Measurements from ENCODE around the gene MAS1. TPM values are rescaled to one million over a fixed set of nuclear protein-coding genes. Genes with fewer than 3 reads are reported as not detected.

Gene MAS1
- total RNA-seq, 1 donor from 2014 or later: not detected

GRCh38 chr6:159871906-159872305, 18.9 kb upstream of the MAS1 start:
- peaks cover 4% of the 10 kb centered on the region for H3K36me3 Mint-ChIP-seq (ENCODE audit: unreplicated experiment)
- H3K27ac Mint-ChIP-seq (ENCODE audit: unreplicated experiment): no peak overlapping the region
- no peak for TF ChIP-seq CTCF (IDR thresholded peaks at IDR 0.05; ENCODE audit: partially characterized antibody, unreplicated experiment)
- DNase-seq: no peak
- H3K4me1 Mint-ChIP-seq (ENCODE audit: low read depth, unreplicated experiment): no peaks in the 10 kb centered on the region
- peaks cover 4% of the 10 kb centered on the region for H3K27me3 Mint-ChIP-seq (ENCODE audit: unreplicated experiment)
- H3K4me3 Mint-ChIP-seq (ENCODE audit: unreplicated experiment): no peak overlapping the region
- H3K9me3 Mint-ChIP-seq (ENCODE audit: unreplicated experiment): no peaks in the 10 kb centered on the region

- Mint-ChIP-seq H3K36me3 (ENCODE audit: unreplicated experiment) (no peaks in the 10 kb centered on the region), H3K4me3 (ENCODE audit: unreplicated experiment) (no peak overlapping the region), H3K27ac (ENCODE audit: unreplicated experiment) (no peak overlapping the region), H3K4me1 (ENCODE audit: low read depth, unreplicated experiment) (no peaks in the 10 kb centered on the region), H3K9me3 (ENCODE audit: unreplicated experiment) (no peaks in the 10 kb centered on the region), H3K27me3 (ENCODE audit: unreplicated experiment) (peaks cover 3% of the 10 kb centered on the region)
- TF ChIP-seq CTCF (IDR thresholded peaks at IDR 0.05; ENCODE audit: partially characterized antibody, unreplicated experiment): no peak
- DNase-seq: no peak
Observed at GRCh38 chr6:159874435-159874834, 16.4 kb upstream of the MAS1 start.

- no peaks in the 10 kb centered on the region for H3K9me3 Mint-ChIP-seq (ENCODE audit: unreplicated experiment)
- no peak overlapping the region for H3K4me3 Mint-ChIP-seq (ENCODE audit: unreplicated experiment)
- H3K27me3 Mint-ChIP-seq (ENCODE audit: unreplicated experiment): peaks cover 3% of the 10 kb centered on the region
- no peak for DNase-seq
- no peak overlapping the region for H3K27ac Mint-ChIP-seq (ENCODE audit: unreplicated experiment)
- no peak for TF ChIP-seq CTCF (IDR thresholded peaks at IDR 0.05; ENCODE audit: partially characterized antibody, unreplicated experiment)
- no peaks in the 10 kb centered on the region for H3K36me3 Mint-ChIP-seq (ENCODE audit: unreplicated experiment)
- H3K4me1 Mint-ChIP-seq (ENCODE audit: low read depth, unreplicated experiment): no peaks in the 10 kb centered on the region
Observed at GRCh38 chr6:159875194-159875593, 15.6 kb upstream of the MAS1 start.

- no peaks in the 10 kb centered on the region for H3K9me3 Mint-ChIP-seq (ENCODE audit: unreplicated experiment)
- H3K4me3 Mint-ChIP-seq (ENCODE audit: unreplicated experiment): no peak overlapping the region
- no peaks in the 10 kb centered on the region for H3K4me1 Mint-ChIP-seq (ENCODE audit: low read depth, unreplicated experiment)
- no peak for TF ChIP-seq CTCF (IDR thresholded peaks at IDR 0.05; ENCODE audit: partially characterized antibody, unreplicated experiment)
- H3K27me3 Mint-ChIP-seq (ENCODE audit: unreplicated experiment): no peaks in the 10 kb centered on the region
- H3K36me3 Mint-ChIP-seq (ENCODE audit: unreplicated experiment): no peaks in the 10 kb centered on the region
- H3K27ac Mint-ChIP-seq (ENCODE audit: unreplicated experiment): no peak overlapping the region
- no peak for DNase-seq
Observed at GRCh38 chr6:159876242-159876641, 14.5 kb upstream of the MAS1 start.

- Mint-ChIP-seq H3K27ac (ENCODE audit: unreplicated experiment) (no peak overlapping the region), H3K4me1 (ENCODE audit: low read depth, unreplicated experiment) (no peaks in the 10 kb centered on the region), H3K36me3 (ENCODE audit: unreplicated experiment) (no peaks in the 10 kb centered on the region)
Observed at GRCh38 chr6:159877256-159877808, 13.5 kb upstream of the MAS1 start.

More at GRCh38 chr6:159877256-159877808, 13.5 kb upstream of the MAS1 start:
- no peak for TF ChIP-seq CTCF (IDR thresholded peaks at IDR 0.05; ENCODE audit: partially characterized antibody, unreplicated experiment)
- H3K4me3 Mint-ChIP-seq (ENCODE audit: unreplicated experiment): no peak overlapping the region
- no peaks in the 10 kb centered on the region for H3K27me3 Mint-ChIP-seq (ENCODE audit: unreplicated experiment)
- no peaks in the 10 kb centered on the region for H3K9me3 Mint-ChIP-seq (ENCODE audit: unreplicated experiment)
- no peak for DNase-seq

Measured in glutamatergic neuron (in vitro differentiated cells).